Choroid plexus epithelial cell (primary cell): Measurements from ENCODE around the gene TPCN1.

Source experiments
- DNase-seq: peaks from one replicate; pipeline ENCODE4 v3.0.0-alpha.2; 2010; ENCODE audit warnings: low read depth
- H3K4me3 ChIP-seq: 2 replicates; pipeline ENCODE4 v1.5.1; 2011; ENCODE audit warnings: low read depth, mild to moderate bottlenecking, control low read depth, low read length, moderate library complexity
- TF ChIP-seq, protein P1 (sequence below): conservative IDR thresholded peaks from 2 replicates; pipeline ENCODE4 v1.5.1; 2011; ENCODE audit warnings: low read depth, mild to moderate bottlenecking, control low read depth, inconsistent platforms, low read length, moderate library complexity

TPCN1 gene

DNA sequence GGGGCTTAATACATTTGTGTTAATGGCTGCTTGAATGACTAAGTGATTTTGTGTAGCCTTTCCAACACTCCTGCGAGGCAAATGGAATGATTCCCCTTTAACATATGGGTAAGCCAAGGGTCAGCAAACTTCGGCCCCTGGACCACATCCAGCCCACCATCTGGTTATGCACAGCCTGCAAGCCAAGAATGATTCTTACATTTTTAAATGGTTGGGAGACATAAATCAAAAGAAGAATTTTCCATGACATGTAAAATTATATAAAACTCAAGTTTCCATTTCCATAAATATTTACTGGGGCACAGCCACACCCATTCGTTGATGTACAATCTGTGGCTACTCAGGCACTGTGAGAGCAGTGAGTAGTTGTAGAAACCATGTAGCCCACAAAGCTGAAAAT is 104.7 kb downstream of the TPCN1 start:
- peak; percentile 81 for DNase-seq
- TF ChIP-seq, protein P1, sequence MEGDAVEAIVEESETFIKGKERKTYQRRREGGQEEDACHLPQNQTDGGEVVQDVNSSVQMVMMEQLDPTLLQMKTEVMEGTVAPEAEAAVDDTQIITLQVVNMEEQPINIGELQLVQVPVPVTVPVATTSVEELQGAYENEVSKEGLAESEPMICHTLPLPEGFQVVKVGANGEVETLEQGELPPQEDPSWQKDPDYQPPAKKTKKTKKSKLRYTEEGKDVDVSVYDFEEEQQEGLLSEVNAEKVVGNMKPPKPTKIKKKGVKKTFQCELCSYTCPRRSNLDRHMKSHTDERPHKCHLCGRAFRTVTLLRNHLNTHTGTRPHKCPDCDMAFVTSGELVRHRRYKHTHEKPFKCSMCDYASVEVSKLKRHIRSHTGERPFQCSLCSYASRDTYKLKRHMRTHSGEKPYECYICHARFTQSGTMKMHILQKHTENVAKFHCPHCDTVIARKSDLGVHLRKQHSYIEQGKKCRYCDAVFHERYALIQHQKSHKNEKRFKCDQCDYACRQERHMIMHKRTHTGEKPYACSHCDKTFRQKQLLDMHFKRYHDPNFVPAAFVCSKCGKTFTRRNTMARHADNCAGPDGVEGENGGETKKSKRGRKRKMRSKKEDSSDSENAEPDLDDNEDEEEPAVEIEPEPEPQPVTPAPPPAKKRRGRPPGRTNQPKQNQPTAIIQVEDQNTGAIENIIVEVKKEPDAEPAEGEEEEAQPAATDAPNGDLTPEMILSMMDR, result no peak
- H3K4me3 ChIP-seq, result no peak overlapping the region

DNA sequence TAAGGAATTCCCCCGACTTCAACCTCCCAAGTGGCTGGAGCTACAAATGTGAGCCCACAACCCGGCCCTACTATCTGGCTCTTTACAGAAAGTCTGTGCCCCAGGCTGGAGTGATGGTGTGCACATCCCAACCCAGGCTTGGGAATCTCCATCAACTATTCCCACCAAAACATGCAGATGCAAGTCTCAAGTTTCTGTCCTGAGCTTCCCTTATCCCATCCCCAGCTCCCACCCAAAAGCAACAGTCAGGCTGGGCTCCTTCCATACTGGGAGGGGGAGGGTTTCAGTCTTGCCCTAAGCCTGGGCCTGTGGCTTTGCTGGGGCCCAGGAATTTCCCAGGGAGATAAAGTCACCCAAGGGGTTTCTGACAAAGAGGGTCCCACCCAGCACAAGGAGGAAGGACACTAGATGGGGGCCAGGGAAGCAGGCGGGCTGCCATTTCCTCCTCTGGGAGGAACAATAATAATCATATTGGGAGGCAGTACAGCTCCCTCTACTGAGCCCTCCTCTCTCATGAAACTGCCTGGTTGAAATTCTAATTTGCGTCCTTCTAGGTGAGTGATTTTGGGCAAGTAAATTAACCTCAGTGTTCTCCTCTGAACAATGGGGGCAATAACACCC is 105.6 kb downstream of the TPCN1 start:
- no peak for DNase-seq
- no peak overlapping the region for H3K4me3 ChIP-seq
- TF ChIP-seq, protein P1, result peak; percentile 45

DNA sequence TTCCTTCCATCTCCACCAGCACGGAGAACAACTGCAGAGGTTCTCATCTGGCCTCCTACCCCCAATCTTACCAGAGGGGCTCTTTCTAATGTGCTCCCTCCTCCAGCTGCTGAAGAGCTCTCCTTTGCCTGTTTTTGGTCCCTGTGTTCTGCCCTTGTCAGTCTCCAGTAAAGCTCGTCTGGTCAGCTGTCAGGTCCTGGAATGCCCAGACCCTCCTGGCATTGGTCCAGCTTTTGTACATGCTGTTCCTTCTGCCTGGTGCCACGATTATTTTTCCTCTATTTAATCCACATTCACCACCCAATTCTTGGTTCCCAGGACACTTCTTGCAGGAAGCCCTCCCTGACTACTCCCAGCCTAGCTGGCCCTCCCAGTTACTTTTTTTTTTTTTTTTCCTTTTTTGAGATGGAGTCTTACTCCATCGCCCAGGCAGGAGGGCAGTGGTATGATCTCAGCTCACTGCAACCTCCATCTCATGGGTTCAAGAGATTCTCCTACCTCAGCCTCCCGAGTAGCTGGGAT is 107.2 kb downstream of the TPCN1 start:
- no peak overlapping the region for H3K4me3 ChIP-seq
- no peak for DNase-seq
- TF ChIP-seq, protein P1, result no peak

DNA sequence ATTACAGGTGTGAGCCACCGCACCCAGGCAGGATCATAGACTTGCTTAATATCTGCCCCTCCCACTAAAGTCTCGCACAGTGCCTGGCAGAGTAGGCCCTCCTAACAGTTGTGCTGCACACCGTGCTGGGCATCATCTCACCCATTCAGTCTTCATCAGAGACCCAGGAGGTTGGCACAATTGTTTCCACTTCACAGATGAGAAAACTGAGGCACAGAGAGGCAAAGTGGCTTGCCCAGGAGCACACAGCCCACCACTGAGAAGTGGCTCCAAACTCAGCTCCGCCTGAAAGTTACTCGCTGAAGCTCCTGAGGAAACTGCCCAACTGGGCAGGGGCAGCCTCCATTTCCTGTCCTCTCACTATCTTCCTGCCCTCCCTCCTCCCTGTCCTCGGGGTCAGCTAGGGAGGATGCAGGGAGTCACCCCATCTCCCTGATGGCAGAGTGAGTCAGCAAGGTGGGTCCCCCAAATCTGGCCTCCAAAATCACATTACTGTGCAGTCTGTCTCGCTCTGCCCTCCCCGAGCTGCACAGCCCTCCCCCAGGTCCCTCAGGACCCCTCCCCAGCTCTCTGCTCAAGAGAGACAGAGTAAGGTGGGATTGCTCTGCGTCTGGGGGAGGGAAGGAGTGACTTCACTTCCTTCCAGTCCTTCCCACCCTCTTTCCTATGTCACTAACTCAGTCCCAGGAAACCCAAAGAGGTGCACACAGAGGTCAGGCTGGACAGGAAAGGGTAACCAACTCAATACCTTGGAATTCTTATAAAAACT is 107.9 kb downstream of the TPCN1 start:
- no peak for DNase-seq
- H3K4me3 ChIP-seq, result no peak overlapping the region
- TF ChIP-seq, protein P1, result no peak

DNA sequence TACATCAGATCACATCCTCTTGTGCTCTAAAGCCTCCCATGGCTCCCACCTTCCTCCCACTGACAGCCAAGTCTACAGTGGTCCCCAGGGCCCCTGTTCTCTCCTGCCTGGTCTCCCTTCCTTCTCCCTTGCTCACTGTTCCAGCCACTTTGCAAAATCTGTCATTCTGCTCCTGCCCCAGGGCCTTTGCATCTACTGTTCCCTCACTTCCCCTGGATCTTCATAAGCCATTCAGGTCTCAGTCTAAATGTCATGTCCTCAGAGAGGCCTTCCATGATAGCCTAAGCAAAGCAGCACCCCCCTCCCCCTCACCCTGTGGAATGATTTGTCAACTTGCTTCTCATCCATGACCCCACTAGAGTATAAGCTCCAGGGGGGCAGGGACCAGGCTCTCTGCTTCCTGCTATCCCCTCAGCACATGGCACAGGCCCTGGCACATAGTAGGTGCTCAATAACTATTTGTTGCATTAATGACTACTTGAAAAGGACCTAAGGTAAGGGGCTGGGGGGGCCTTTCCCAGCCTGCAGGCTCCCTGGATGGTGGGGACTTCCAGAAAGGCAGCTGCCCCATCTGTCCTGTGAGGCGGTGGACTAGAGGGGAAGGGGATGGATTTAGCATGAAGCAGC is 108.6 kb downstream of the TPCN1 start:
- TF ChIP-seq, protein P1, result no peak
- H3K4me3 ChIP-seq, result no peak overlapping the region
- DNase-seq, result no peak

DNA sequence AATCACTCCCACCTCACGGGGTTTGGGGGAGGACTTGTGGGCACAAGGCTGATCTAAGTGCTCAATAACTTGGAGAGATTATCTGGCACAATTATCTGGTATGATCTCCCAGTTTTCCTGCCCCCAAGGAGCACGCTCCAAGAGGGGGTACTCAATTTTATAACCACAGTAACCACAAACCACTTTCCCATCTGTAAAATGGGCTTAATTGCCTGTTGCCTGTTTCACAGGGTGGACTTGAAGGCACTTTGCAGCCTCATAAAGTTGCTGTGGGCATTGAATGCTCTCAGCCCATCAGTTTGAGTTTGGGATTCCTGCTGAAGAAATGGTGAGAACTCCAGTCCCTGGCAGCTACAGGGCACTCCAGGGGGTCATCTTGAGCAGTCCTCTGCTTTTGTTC is 109.2 kb downstream of the TPCN1 start:
- TF ChIP-seq, protein P1, result no peak
- H3K4me3 ChIP-seq, result no peak overlapping the region
- DNase-seq, result no peak
